PC-3 (cell line): ENCODE data around the gene FASLG. TPM values are rescaled to one million over a fixed set of nuclear protein-coding genes. Genes with fewer than 3 reads are reported as not detected.

ENCODE experiments used
- ATAC-seq: fragments of 200-7000 bp; cut with Tn5 transposase; 2 replicates; pipeline ENCODE4 v1.9.1; 2020; ENCODE audit warnings: mild to moderate bottlenecking, moderate library complexity
- BruUV-seq: library from RNA; stranded (reverse); fragments of 400-500 nt; replicated peaks from 2 replicates; lab custom pipeline; 2021; lab: Mats Ljungman, UMichigan
- CTCF ChIA-PET: fragments of 300-600 bp; sonication (Branson Sonifier 250); formaldehyde crosslinking; loops from one replicate; lab custom pipeline; 2022; ENCODE audit warnings: antibody characterized with exemption; lab: Charles Lee
- POLR2A ChIA-PET: fragments of 300-600 bp; sonication (Branson Sonifier 250); formaldehyde crosslinking; loops from one replicate; lab custom pipeline; 2022; ENCODE audit warnings: antibody characterized with exemption; ENCODE audit not compliant: unreplicated experiment; lab: Charles Lee
- DNase-seq: peaks from one replicate; pipeline ENCODE4 v3.0.0-alpha.2; 2015
- H2AFZ ChIP-seq: fragments of 300-600 bp; sonication (generic); 2 replicates; pipeline ENCODE4 v1.6.0; 2016; ENCODE audit warnings: antibody characterized with exemption, low read length
- H3F3A ChIP-seq: fragments of 300-600 bp; sonication (generic); one replicate; pipeline ENCODE4 v1.6.0; 2017; ENCODE audit warnings: antibody characterized with exemption, low read length, control low read depth, mild to moderate bottlenecking; ENCODE audit not compliant: unreplicated experiment
- H3K27ac ChIP-seq: fragments of 300-600 bp; sonication (generic); 2 replicates; pipeline ENCODE4 v1.5.1; 2016; ENCODE audit warnings: mild to moderate bottlenecking, low read length
- H3K27me3 ChIP-seq: fragments of 300-600 bp; sonication (generic); 2 replicates; pipeline ENCODE4 v1.6.1; 2016; ENCODE audit warnings: low read length, mixed read lengths
- H3K36me3 ChIP-seq: fragments of 300-600 bp; sonication (generic); 2 replicates; pipeline ENCODE4 v1.6.1; 2016; ENCODE audit warnings: low read depth, mixed run types, low read length, mixed read lengths
- H3K4me1 ChIP-seq: fragments of 300-600 bp; sonication (generic); 2 replicates; pipeline ENCODE4 v1.5.1; 2016; ENCODE audit warnings: low read length; ENCODE audit not compliant: insufficient read depth
- H3K4me2 ChIP-seq: fragments of 300-600 bp; sonication (generic); 2 replicates; pipeline ENCODE4 v1.6.0; 2016; ENCODE audit warnings: low read length
- H3K4me3 ChIP-seq: fragments of 300-600 bp; sonication (generic); 2 replicates; pipeline ENCODE4 v1.5.1; 2016; ENCODE audit warnings: mild to moderate bottlenecking, low read length, mixed read lengths
- H3K79me2 ChIP-seq: fragments of 300-600 bp; sonication (generic); 2 replicates; pipeline ENCODE4 v1.6.1; 2017; ENCODE audit warnings: low read length, mixed read lengths
- H3K9ac ChIP-seq: fragments of 300-600 bp; sonication (generic); 2 replicates; pipeline ENCODE4 v1.6.0; 2016; ENCODE audit warnings: mild to moderate bottlenecking, low read length
- H3K9me2 ChIP-seq: fragments of 300-600 bp; sonication (generic); replicated peaks from 2 replicates; pipeline ENCODE4 v1.6.1; 2016; ENCODE audit warnings: mixed run types, low read length, mixed read lengths
- H3K9me3 ChIP-seq: fragments of 300-600 bp; sonication (generic); 2 replicates; pipeline ENCODE4 v1.6.1; 2016; ENCODE audit warnings: low read length, mixed read lengths
- H4K20me1 ChIP-seq: fragments of 300-600 bp; sonication (generic); 2 replicates; pipeline ENCODE4 v1.6.1; 2016; ENCODE audit warnings: low read length, mixed read lengths
- CTCF ChIP-seq: fragments of 300-600 bp; sonication (generic); conservative IDR thresholded peaks from 2 replicates; pipeline ENCODE4 v1.5.1; 2017; ENCODE audit warnings: antibody characterized with exemption, low read depth, mild to moderate bottlenecking, low read length
- EZH2 ChIP-seq: fragments of 300-600 bp; sonication (generic); IDR thresholded peaks from one replicate; pipeline ENCODE4 v1.6.1; 2017; ENCODE audit warnings: antibody characterized with exemption, mild to moderate bottlenecking, low read length; ENCODE audit not compliant: unreplicated experiment
- EZH2phosphoT487 ChIP-seq: fragments of 300-600 bp; sonication (generic); IDR thresholded peaks from 2 replicates; pipeline ENCODE4 v1.6.1; 2018; ENCODE audit warnings: mild to moderate bottlenecking, antibody characterized with exemption, low read length, borderline replicate concordance
- intact Hi-C: fragments of 100-400 bp; cut with micrococcal nuclease; formaldehyde crosslinking; loops from 2 replicates; pipeline ENCODE4 v1.9.0; 2023
- total RNA-seq: library from RNA; depleted of rRNA; stranded (reverse); fragments of >200 nt; gene quantifications from 2 replicates; pipeline ENCODE4 v1.2.3, GENCODE V29; 2014

The FASLG gene
- total RNA-seq, 1 experiment from 2014 or later: 0.04 TPM

- Histone ChIP-seq H3K79me2 (no peaks in the 10 kb centered on the region), H3K4me1 (peaks cover 21% of the 10 kb centered on the region), H4K20me1 (no peaks in the 10 kb centered on the region), H2AFZ (peak overlapping the region; percentile 6), H3K9ac (no peak overlapping the region), H3F3A (no peaks in the 10 kb centered on the region), H3K27me3 (no peaks in the 10 kb centered on the region), H3K4me3 (no peak overlapping the region), H3K9me3 (0 out of 2 replicates have a peak, but pooled peaks cover 4% of the 10 kb centered on the region), H3K36me3 (no peaks in the 10 kb centered on the region), H3K9me2 (no peaks in the 10 kb centered on the region), H3K27ac (peak overlapping the region; percentile 21), H3K4me2 (peak overlapping the region; percentile 10)
- ChIA-PET CTCF (interaction anchor here (0.5 to 1.6 kb wide), 2 partner anchors 20 to 90 kb away, joined by 3 to 4 read pairs; no protein-coding TSS in a partner anchor), POLR2A (no interaction called here)
- no peak for TF ChIP-seq EZH2phosphoT487
- no peak for TF ChIP-seq CTCF
- no peak for TF ChIP-seq EZH2
- BruUV-seq: no TSS peak
- intact Hi-C loops: no loop called here
- peak; percentile 69 for ATAC-seq
- DNase-seq: peak; percentile 73
Measured at GRCh38 chr1:172630056-172630818, 28.7 kb upstream of the FASLG start.

- DNase-seq: peak; percentile 77
- no TSS peak for BruUV-seq
- no peaks in the 10 kb centered on the region for H3F3A ChIP-seq
- H3K4me2 ChIP-seq: no peak overlapping the region
- peaks cover 21% of the 10 kb centered on the region for H3K4me1 ChIP-seq
- H3K9ac ChIP-seq: no peak overlapping the region
- peak overlapping the region; percentile 6; the same call in 1 of the 2 replicates for H2AFZ ChIP-seq
- no peaks in the 10 kb centered on the region for H3K9me2 ChIP-seq
- no peak overlapping the region for H3K4me3 ChIP-seq
- peak; percentile 62 for ATAC-seq
- no peaks in the 10 kb centered on the region for H3K27me3 ChIP-seq
- no peaks in the 10 kb centered on the region for H3K79me2 ChIP-seq
- H3K36me3 ChIP-seq: no peaks in the 10 kb centered on the region
- H4K20me1 ChIP-seq: no peaks in the 10 kb centered on the region
- ChIA-PET POLR2A (no interaction called here), CTCF (interaction anchor here (0.5 to 1.6 kb wide), 2 partner anchors 21 to 89 kb away, joined by 3 to 4 read pairs; no protein-coding TSS in a partner anchor)
- TF ChIP-seq EZH2 (no peak), CTCF (no peak), EZH2phosphoT487 (no peak)
- H3K9me3 ChIP-seq: 0 out of 2 replicates have a peak, but pooled peaks cover 4% of the 10 kb centered on the region
- no peak overlapping the region for H3K27ac ChIP-seq
- intact Hi-C loops: no loop called here
Measured at GRCh38 chr1:172630868-172631267, 28.0 kb upstream of the FASLG start.
